HG03460 (cell line): Measurements from ENCODE around the gene ARF1.

Source experiments
- ATAC-seq: cut with Tn5 transposase; IDR thresholded peaks from one replicate; pipeline ENCODE4 v1.9.1; 2021; ENCODE audit not compliant: unreplicated experiment

The ARF1 gene

GRCh38 chr1:228117335-228117734 lies 34.8 kb downstream of the ARF1 start:
- no peak for ATAC-seq

GRCh38 chr1:228118040-228118439 lies 35.5 kb downstream of the ARF1 start:
- ATAC-seq, result no peak

GRCh38 chr1:228120351-228120750 lies 37.8 kb downstream of the ARF1 start:
- ATAC-seq, result no peak

GRCh38 chr1:228120857-228121489 lies 38.5 kb downstream of the ARF1 start:
- no peak for ATAC-seq

GRCh38 chr1:228122921-228123441 lies 40.5 kb downstream of the ARF1 start:
- no peak for ATAC-seq

- no peak for ATAC-seq
These were observed 41.0 kb downstream of the ARF1 start for GRCh38 chr1:228123505-228123904.

GRCh38 chr1:228125185-228125584 lies 42.7 kb downstream of the ARF1 start:
- ATAC-seq, result no peak

- ATAC-seq, result no peak
These were observed 49.3 kb downstream of the ARF1 start for GRCh38 chr1:228131766-228132165.

GRCh38 chr1:228134591-228134990 lies 52.1 kb downstream of the ARF1 start:
- no peak for ATAC-seq

GRCh38 chr1:228136901-228137300 lies 54.4 kb downstream of the ARF1 start:
- no peak for ATAC-seq

- ATAC-seq, result no peak
These were observed 57.0 kb downstream of the ARF1 start for GRCh38 chr1:228139406-228139930.

- ATAC-seq, result peak; percentile 88
These were observed 57.6 kb downstream of the ARF1 start, which contains the start of gene GUK1 for GRCh38 chr1:228139931-228140723. GUK1 (plus strand) TSS chr1:228140279; CDS start chr1:228140303, 24 bp downstream.

- ATAC-seq, result no peak
These were observed 58.3 kb downstream of the ARF1 start for GRCh38 chr1:228140724-228141225.

GRCh38 chr1:228141226-228142044 lies 58.9 kb downstream of the ARF1 start:
- no peak for ATAC-seq

- no peak for ATAC-seq
These were observed 59.7 kb downstream of the ARF1 start for GRCh38 chr1:228142155-228142691.

- no peak for ATAC-seq
These were observed 60.2 kb downstream of the ARF1 start for GRCh38 chr1:228142701-228143136.

- ATAC-seq, result no peak
These were observed 61.1 kb downstream of the ARF1 start for GRCh38 chr1:228143480-228144192.

- no peak for ATAC-seq
These were observed 61.9 kb downstream of the ARF1 start for GRCh38 chr1:228144193-228144992.

- no peak for ATAC-seq
These were observed 62.5 kb downstream of the ARF1 start for GRCh38 chr1:228144993-228145343.
